Liver (tissue), 3 donors: ENCODE data around the gene EIF2B1.

Experiments used
- GABPA ChIP-seq, 2 donors: IDR thresholded peaks in 1 of 2; conservative IDR thresholded peaks in 1 of 2; 2 replicates each; pipeline ENCODE4 v1.6.1; 2016; ENCODE audit warnings: antibody characterized with exemption in 2 of 2, mild to moderate bottlenecking in 1 of 2, moderate library complexity in 1 of 2
- TF ChIP-seq, protein P1 (sequence below): fragments of 150-350 bp; IDR thresholded peaks from 2 replicates; pipeline ENCODE4 v1.5.1; 2017; ENCODE audit warnings: improper control_type of control experiment, low read depth, low read length; ENCODE audit not compliant: missing input control
- TF ChIP-seq, protein P2 (sequence below): IDR thresholded peaks from 2 replicates; pipeline ENCODE4 v1.6.1; 2016; ENCODE audit warnings: antibody characterized with exemption
- donor health status: healthy.
- donor health status: healthy.

- TF ChIP-seq, protein P1, sequence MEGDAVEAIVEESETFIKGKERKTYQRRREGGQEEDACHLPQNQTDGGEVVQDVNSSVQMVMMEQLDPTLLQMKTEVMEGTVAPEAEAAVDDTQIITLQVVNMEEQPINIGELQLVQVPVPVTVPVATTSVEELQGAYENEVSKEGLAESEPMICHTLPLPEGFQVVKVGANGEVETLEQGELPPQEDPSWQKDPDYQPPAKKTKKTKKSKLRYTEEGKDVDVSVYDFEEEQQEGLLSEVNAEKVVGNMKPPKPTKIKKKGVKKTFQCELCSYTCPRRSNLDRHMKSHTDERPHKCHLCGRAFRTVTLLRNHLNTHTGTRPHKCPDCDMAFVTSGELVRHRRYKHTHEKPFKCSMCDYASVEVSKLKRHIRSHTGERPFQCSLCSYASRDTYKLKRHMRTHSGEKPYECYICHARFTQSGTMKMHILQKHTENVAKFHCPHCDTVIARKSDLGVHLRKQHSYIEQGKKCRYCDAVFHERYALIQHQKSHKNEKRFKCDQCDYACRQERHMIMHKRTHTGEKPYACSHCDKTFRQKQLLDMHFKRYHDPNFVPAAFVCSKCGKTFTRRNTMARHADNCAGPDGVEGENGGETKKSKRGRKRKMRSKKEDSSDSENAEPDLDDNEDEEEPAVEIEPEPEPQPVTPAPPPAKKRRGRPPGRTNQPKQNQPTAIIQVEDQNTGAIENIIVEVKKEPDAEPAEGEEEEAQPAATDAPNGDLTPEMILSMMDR, result no peak
- TF ChIP-seq, protein P2, sequence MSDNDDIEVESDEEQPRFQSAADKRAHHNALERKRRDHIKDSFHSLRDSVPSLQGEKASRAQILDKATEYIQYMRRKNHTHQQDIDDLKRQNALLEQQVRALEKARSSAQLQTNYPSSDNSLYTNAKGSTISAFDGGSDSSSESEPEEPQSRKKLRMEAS, result no peak
- no peak for TF ChIP-seq GABPA (IDR thresholded peaks at IDR 0.05 in 1 of 2, conservative IDR thresholded peaks at IDR 0.05 in 1 of 2)
These were observed 43.3 kb upstream of the EIF2B1 start for GRCh38 chr12:123676616-123677320.
